Activated CD8-positive, alpha-beta memory T cell treated with anti-CD3 and anti-CD28 coated beads for 48 hours (primary cell): ENCODE measurements around the gene GSTO1.

ENCODE experiments used
- DNase-seq, 3 experiments: peaks; one replicate each; pipeline ENCODE4 v3.0.0-alpha.2; 2020; ENCODE audit warnings: low read depth in 2 of 3, low spot score in 2 of 3

Gene GSTO1

DNA sequence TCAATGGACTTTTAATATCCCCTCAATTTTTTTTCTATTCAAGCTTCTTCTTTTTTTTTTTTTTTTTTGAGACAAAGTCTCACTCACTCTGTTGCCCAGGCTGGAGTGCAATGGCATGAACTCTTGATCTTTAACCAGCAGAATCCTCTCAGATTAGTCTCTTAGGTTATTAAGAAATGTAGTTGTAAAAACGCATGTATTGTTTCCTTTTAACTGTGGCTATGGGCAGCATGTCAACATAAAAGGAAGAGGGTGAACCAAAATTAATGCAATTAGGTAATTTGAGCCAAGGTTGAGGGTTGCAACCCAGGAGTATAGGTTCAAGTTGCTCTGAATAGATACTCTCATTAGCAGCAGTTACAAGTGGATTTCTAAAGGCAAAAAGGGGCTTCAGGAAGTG lies 4.3 kb upstream of the GSTO1 start:
- no peak for DNase-seq

DNA sequence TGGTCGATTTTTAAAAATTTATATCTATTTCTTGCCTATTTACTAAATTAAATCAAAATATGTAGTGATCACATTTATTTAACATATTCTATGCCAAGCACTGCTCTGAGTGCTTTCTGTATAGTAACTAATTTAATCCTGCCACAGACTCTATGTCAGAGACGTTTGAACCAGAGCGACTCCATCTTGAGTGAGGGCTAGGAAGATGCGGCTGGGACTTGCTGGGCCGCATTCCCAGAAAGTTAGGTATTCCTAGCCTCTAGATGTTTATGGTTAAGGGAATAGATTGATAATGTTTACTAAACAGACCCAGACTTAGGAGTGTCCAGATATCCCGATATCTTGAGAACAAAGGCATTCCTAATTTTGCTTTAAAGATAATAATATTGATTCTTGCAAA lies 3.2 kb upstream of the GSTO1 start:
- DNase-seq: no peak

DNA sequence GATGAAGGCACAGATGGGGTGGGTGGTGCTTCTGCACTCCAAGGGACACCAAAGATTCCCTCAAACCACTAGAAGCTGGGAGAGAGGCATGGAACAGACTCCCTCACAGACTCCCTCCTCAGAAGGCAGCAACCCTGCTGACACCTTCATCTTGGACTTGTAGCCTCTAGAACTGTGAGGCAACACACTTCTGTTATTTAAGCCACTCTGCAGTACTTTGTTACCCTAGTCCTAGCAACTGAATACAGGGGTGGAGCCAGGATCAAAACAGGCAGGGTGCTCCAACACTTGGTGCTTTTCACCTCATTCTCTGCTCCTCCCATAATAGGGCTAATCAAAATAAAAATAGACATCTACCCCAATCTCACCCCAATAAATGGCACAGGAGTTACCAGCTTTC lies 2.3 kb upstream of the GSTO1 start:
- DNase-seq: no peak

DNA sequence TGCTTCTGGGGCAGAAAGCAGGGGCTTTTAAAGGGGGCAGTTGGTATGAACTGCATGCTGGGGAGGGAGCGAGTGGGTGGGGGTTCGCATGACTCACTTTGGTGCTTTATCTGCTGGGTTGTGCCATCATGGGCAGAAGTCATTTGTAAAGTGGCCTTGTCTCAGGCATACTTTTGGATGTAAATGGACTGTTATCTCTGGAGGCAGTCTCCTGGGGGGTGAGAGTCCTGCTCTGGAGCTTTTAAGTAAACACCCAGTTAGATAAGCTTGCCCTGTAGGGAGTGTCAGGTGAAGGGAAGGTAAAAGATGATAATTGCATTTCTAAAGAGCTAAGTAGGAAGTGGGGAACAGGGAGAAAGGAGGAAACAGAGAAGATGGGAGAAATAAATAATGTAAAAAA lies 1.6 kb upstream of the GSTO1 start:
- DNase-seq: no peak

DNA sequence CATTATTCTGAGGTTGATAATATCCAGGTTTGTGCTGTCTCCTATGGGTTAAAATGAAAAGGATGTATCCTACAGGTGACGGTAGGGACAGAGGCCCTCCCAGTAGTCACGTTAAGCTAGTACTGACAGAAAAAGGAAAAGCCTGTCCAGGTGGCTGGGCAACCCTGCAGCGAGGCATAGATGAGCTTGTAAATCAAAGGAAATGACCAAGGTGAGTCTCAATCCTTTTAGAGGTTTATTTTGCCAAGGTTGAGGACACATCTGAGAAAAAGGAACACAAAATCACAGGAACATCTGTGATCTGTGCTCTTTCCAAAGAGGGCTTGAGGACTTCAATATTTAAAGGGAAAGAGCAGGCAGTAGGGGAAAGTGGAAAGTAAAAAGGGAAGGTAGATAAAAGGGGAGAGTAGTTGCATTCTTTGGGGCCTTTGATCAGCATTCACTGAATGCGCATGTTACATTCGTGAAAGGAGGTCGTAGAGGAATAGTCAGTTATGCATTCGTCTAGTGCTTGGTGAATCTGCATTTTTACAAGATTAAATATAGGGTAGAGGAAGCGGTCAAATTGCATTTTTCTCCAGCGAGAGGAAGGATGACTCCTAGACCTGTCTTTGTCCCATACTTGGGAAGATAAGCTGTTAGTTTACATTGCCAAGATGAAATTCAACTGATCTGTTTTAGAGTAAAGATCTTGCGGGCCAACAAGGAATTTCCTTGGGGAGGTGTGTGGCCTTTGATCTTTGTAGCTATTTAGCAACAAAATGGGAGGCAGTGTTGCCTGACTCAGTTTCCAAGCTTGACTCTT lies 884 bp upstream of the GSTO1 start:
- no peak for DNase-seq

DNA sequence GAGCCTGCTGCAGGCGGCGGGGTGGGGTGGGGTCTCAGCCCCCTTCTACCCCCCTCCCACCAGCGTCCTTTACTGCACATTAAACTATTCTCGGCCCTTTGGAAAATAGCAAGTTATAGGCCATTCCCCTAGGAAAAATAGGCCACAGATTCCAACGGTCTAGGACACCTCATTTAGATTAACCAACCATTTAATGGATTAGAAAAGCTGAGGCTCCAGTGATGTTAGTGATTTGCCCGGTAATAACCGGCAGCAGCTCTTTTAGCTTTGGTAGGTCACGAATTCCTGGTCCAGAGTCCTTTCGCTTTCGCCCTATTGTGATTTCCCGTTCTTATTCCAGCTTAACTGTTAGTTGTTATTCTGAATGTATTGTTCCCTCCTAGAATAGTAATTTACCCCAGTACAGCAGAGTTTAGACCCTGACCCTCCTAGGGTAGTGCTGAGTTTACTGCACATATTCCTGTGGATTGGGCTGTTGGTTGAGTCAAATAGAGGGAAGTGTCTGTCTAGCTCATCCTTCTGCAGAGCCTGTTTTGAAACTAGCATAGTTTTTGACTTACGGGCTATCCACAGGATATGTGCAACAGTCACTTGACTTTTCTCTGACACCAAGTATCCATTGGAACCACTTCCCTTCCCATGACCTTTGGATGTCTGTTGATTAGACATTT lies 754 bp downstream of the GSTO1 start:
- no peak for DNase-seq

DNA sequence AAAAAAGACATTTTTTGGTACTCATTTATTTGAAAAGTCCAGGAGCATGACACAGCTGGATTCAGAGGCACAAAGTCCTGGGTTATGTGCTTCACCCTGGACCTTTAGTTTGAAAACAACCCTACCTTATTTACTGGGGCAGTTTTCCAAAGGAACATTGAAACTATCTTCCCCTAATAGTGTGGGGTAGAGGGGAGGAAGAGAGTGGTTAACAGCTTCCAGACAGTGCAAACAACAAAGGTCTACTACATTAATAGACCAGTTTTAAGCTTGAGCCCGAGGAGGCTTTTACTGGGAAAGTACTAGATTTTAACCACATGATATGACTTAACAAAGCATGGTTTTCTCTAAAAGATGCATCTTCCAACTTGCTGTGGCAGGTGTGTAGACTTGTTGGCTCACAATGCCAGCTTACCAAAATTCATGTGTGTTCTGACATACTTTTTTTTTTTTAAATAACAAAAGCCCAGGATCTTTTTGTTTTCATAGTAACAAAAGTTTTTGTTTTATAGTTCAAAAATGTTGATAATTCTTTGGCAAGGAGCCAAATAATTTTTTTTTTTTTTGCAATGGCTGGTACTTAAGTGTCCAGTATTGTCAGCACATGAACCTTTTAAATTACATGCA lies 1.8 kb downstream of the GSTO1 start:
- DNase-seq: no peak

DNA sequence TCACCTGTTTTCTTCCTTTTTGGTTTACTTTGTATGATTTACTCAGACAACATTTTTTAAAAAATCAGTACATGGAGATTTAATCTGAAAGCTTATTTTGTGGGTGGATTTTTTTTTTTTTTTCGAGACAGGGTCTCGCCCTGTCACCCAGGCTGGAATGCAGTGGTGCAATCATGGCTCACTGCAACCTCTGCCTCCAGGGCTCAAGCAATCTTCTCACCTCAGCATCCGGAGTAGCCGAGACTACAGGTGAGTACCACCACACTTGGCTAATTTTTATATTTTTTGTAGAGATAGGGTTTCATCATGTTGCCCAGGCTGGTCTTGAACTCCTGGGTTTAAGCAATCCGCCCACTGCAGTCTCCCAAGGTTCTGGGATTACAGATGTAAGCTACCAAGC lies 2.5 kb downstream of the GSTO1 start:
- no peak for DNase-seq

DNA sequence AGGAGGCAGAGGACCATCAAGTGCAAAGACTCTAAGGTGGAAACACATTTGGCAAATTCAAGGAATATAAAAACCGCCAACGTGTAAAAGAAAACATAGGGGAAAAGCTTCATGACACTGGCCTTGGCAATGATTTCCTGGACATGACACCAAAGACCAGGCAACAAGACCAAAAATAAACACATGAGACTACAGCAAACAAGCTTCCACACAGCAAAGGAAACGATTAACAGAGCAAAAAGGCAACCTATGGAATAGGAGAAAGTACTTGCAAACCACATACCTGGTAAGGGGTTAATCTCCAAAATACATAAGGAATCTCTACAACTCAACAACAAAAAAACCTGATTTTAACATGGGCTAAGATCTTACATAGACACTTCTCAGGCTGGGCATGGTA lies 3.5 kb downstream of the GSTO1 start:
- DNase-seq: no peak

DNA sequence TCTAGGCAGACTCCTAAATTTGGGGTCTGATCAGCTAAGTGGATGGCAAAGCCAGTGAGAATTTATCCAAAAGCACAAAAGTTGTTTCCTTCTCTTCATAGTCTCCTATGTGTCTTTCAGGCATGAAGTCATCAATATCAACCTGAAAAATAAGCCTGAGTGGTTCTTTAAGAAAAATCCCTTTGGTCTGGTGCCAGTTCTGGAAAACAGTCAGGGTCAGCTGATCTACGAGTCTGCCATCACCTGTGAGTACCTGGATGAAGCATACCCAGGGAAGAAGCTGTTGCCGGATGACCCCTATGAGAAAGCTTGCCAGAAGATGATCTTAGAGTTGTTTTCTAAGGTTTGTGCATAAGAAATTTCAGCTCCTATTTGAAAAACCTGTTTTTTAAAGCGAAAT lies 4.8 kb downstream of the GSTO1 start:
- no peak for DNase-seq

DNA sequence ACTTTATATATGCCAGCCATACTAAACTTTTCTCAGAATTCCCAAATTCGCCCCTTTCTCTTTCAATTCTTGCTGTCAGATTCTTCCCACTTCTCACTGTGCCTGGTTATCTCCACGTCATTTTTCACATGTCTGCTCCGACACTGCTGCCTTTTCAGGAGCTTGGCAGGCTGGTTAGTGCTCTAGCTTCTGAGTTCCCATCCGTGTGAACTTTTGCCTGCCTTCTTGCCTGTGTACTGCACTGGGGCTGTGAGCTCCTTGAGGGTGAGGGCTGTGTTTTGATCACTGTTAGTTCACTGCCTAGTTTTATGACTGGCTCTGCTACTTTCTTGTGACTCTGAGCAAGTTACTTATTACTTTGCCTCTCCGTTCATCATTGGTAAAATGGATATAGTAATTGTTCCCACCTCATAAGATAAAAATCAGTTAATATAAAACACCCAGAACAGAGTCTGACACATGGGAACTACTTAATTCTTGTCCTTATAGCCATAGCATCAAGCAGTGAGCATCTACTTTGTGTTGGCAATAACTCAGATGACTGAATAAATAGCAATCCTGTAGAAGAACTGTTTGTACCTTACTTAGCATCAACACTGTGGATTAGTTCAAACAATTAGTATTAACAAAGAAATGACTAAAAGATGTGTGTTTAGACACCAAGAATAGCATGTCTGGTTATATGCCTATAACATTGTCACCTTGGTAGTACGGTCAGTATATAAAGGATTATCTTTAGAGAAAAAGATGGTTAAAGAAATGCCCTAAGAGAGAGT lies 5.5 kb downstream of the GSTO1 start:
- DNase-seq: no peak

DNA sequence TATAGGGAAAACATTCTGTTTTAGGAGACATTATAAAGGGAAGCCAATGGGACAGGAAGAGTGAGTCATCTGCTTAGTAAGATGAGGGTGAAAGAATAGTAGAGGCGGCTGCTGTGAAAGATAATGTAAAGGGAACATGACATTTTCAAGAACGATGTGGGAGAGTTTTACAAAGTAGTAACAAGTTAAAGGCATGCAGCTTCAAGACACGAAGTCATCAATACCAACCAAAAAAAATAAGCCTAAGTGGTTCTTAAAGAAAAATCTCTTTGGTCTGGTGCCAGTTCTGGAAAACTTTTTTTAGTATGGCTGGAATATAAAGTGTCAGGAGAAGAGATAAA lies 6.1 kb downstream of the GSTO1 start:
- no peak for DNase-seq

DNA sequence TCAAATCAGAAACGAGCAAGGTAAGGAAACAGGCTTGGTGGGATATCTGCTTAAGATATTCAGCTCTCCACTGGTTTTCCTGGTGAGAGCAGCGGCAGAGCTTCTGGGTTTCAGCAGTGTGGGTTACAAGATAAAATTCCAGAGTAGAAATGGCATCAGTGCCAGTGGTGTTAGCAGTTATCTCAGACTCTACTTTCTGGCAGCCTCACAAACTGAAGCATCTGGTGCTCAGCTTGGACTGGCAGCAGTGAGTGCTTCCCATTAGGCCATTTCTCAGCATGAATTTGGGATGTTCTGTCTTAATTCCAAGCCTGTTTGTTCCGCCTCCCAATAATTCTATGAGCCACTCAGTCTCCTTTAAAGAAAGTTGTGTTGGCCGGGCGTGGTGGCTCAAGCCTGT lies 7.4 kb downstream of the GSTO1 start:
- DNase-seq: no peak

DNA sequence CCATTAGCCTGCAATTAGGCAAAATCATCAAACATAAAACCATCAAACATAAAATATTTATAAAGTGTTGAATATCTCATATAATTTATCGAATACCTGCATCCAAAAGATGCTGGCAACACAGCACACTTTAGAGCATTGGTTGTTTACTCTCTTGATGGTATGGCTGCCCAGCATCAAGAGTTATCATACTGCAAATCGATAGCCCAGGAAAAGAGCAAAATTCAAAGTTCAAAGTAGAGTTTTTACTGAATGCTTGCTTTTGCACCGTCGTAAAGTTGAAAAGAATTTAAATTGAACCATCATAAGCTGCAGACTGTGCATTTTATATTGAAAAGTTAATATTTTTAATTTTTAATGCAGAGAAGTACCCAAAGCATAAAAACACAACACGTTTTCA lies 10.1 kb downstream of the GSTO1 start:
- no peak for DNase-seq

DNA sequence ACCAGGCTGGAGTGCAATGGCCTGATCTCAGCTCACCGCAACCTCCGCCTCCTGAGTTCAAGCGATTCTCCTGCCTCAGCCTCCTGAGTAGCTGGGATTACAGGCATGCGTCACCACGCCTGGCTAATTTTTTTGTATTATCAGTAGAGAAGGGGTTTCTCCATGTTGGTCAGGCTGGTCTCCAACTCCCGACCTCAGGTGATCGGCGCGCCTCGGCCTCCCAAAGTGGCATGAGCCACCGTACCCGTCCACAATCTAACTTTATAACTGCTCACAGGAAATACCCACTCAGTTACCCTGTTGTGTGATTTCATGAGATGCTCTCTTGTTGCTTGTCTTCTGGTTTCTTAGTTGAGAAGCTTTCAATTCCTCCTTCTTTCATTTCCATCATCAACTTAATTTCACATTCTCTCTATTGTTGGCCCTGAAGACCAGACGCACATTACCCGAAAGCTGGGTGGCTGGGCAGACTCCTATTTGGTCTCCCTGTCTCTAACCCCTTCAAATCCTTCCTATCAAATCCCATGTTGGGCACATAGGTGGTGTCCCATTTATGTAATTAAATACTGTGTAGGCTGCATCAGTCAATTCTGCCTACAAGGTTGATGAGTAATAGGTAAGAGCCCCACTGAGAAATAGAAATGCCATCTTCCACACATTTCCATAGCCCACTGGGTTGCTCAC lies 13.2 kb downstream of the GSTO1 start:
- DNase-seq: no peak

DNA sequence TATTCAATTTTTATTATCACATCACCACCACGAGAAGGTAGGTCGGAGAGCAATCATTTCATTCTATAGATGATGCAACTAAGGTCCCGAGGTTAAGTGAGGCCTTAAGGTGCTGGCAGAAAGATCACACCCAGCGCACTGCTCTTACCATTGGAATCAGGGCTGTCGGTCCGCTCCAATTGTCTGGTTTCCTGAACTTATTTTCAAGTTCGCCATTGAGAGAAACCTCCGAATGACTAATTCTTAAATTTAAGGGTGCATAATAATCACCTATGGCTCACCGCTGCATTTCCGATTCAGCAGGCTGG lies 13.7 kb downstream of the GSTO1 start:
- DNase-seq: no peak

DNA sequence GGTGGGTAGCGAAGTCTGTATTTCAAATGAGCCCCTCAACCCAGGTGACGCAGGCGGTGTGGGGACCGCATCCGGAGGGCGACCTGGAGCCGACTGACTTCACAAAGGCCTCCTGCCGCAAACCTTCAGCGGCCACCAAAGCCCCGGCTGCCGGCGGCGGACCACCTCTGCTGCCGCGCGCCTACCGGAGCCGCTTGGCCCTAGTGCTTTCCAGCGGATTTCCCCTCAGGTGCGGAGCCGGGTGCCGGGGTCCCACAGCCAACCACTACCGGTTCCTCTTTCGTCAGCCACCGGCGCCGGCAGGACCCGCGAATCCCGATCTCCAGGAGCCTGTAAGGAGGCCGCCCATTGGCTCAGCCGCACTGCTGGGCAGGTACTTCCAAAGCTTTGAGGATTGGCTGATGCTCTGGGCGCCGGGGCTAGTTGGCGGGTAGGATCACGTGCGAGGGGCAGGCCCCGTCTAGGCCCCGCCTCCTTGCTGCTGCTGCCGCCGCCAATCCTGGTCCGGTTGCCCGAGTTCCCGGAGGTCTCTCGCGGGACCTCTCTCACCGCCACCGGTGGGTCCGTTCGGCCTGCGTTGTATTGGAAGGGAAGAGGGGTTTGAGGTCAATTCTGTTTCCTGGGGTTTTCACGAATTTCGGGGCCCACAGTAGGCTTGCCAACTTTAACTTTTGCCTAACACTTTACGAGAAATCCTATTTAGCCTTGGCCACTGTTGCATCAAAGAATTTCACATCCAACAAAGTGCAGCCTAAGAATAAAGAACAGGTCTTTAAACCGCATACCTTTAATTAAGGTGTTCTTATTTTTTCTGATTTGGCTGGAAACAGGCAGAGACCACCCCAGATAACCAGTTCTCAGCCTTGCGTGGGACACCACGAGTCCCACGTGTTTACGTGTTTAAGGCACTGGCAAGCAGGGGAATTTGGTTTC lies 14.3 kb downstream of the GSTO1 start, which contains the start of gene GSTO2:
GSTO2 (plus strand) TSS at position 472 of the 933 bp plus-strand sequence. CDS start 5,732 bp downstream, outside the sequence.
- DNase-seq: peak; percentile 83 to 96 (median 92)

DNA sequence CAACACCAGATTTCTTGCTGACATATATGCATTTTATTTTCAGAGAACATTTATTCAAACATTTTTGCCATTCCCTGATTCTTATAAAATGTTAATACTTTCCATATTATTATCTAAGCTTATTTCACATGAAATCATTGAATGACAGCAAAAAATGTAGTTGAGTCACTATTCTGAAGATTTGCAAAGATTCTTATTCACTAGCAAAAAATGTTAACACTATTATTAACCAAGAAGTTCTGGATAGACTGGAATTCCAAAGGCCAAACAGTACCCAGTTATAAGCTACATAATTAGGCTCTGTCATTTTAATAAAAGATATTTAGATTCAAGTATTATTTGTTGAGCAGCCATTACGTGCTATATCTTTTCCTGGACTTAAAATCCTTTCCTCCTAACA lies 18.6 kb downstream of the GSTO1 start:
- DNase-seq: no peak

DNA sequence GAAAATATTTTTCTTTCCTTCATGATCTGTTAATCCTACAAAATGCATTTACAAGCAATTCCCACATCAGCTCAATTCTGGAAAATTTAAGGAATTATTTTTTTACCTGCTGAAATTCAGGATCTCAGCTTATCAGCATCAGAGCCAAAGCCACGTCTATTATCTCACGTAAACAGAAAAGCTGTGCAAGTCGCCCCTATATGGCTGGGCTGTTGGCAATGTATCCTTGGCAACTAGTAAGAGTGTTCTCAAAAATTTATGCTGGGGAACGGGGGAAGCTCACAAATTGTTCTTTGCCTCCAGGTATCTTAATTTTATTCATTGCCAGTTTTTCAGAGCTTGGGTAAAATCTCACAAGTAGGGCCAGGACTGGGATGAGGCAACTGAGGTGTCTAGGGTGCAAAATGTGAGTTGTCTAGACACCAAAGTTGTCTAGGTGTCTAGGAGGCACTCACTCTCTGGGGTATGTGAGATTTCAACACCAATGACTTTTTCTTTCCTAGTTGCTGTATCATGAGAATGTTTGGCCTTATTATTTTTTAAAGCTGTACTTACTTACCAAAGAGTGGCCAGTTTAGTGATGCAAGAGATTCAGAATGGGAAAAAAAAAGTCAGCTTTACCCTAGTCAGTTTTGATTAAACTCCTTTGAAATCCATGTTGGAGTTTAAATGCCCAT lies 19.3 kb downstream of the GSTO1 start:
- no peak for DNase-seq
